PC-9 (cell line): ENCODE measurements around the gene TTBK2.

Source experiments
- EZH2 ChIP-seq: fragments of 200-600 bp; sonication (generic); IDR thresholded peaks from 2 replicates; pipeline ENCODE4 v1.8.0; 2017; ENCODE audit warnings: antibody characterized with exemption, low read depth
- TF ChIP-seq, protein P1 (sequence below): fragments of 200-600 bp; sonication (generic); conservative IDR thresholded peaks from 2 replicates; pipeline ENCODE4 v1.6.1; 2017; ENCODE audit warnings: mixed run types, antibody characterized with exemption, mild to moderate bottlenecking, moderate library complexity

DNA sequence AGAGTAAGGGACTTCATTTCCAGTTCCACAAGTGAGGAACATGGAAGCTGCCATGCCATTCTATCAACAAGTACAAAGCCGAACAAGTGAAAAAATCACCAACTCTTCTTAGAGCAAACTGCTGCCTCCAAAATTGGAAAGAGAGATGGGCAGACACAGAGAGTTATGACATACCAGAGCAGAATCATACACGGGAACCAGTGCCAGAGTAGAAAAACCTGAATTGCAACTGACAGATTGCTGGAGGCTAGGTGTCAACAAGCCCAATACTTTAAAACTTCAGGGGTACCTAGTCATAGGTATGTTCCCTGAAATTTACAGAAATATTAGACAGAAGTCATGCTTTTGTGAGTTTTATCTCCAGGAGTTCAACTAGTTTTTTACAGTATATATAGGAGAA is 62.0 kb downstream of the TTBK2 start:
- TF ChIP-seq EZH2: no peak
- TF ChIP-seq, protein P1, sequence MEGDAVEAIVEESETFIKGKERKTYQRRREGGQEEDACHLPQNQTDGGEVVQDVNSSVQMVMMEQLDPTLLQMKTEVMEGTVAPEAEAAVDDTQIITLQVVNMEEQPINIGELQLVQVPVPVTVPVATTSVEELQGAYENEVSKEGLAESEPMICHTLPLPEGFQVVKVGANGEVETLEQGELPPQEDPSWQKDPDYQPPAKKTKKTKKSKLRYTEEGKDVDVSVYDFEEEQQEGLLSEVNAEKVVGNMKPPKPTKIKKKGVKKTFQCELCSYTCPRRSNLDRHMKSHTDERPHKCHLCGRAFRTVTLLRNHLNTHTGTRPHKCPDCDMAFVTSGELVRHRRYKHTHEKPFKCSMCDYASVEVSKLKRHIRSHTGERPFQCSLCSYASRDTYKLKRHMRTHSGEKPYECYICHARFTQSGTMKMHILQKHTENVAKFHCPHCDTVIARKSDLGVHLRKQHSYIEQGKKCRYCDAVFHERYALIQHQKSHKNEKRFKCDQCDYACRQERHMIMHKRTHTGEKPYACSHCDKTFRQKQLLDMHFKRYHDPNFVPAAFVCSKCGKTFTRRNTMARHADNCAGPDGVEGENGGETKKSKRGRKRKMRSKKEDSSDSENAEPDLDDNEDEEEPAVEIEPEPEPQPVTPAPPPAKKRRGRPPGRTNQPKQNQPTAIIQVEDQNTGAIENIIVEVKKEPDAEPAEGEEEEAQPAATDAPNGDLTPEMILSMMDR: no peak
